ENCODE measurements around the gene FGF10.

FGF10 gene

GRCh38 chr5:44345871-44346270, 43.3 kb downstream of the FGF10 start:
- no peak for DNase-seq

GRCh38 chr5:44336708-44337107, 52.5 kb downstream of the FGF10 start:
- no peak for DNase-seq

GRCh38 chr5:44334622-44335021, 54.6 kb downstream of the FGF10 start:
- no peak for DNase-seq

GRCh38 chr5:44332285-44332971, 56.8 kb downstream of the FGF10 start:
- no peak for DNase-seq

- DNase-seq, result no peak
These were observed 57.7 kb downstream of the FGF10 start for GRCh38 chr5:44331471-44332050.

- DNase-seq, result no peak
These were observed 59.5 kb downstream of the FGF10 start for GRCh38 chr5:44329716-44330115.

GRCh38 chr5:44321144-44321725, 68.0 kb downstream of the FGF10 start:
- DNase-seq, result no peak

GRCh38 chr5:44320188-44320587, 69.0 kb downstream of the FGF10 start:
- no peak for DNase-seq

GRCh38 chr5:44318883-44319282, 70.3 kb downstream of the FGF10 start:
- DNase-seq, result no peak

- DNase-seq, result no peak
These were observed 76.8 kb downstream of the FGF10 start for GRCh38 chr5:44312374-44312773.

GRCh38 chr5:44300551-44300950, 88.7 kb downstream of the FGF10 start:
- DNase-seq, result no peak

- no peak for DNase-seq
These were observed 89.8 kb downstream of the FGF10 start for GRCh38 chr5:44299394-44299793.

GRCh38 chr5:44294516-44294915, 94.7 kb downstream of the FGF10 start:
- no peak for DNase-seq

- DNase-seq, result no peak
These were observed 96.5 kb downstream of the FGF10 start for GRCh38 chr5:44292736-44293135.

GRCh38 chr5:44278469-44278868, 110.8 kb downstream of the FGF10 start:
- DNase-seq, result no peak

- DNase-seq, result no peak
These were observed 113.3 kb downstream of the FGF10 start for GRCh38 chr5:44275908-44276307.

- DNase-seq, result no peak
These were observed 113.9 kb downstream of the FGF10 start for GRCh38 chr5:44275329-44275728.

GRCh38 chr5:44267909-44268308, 121.3 kb downstream of the FGF10 start:
- DNase-seq, result no peak

GRCh38 chr5:44266882-44267576, 122.2 kb downstream of the FGF10 start:
- no peak for DNase-seq

- no peak for DNase-seq
These were observed 123.5 kb downstream of the FGF10 start for GRCh38 chr5:44265713-44266112.

GRCh38 chr5:44260793-44261192, 128.4 kb downstream of the FGF10 start:
- no peak for DNase-seq

- no peak for DNase-seq
These were observed 131.4 kb downstream of the FGF10 start for GRCh38 chr5:44257653-44258365.

- DNase-seq, result no peak
These were observed 132.0 kb downstream of the FGF10 start for GRCh38 chr5:44257221-44257620.
